Mucosa of stomach (tissue), 1 donor: ENCODE measurements around the gene HOMER2.
"Not testable (repeated sequence)": the region's sequence is repeated elsewhere in the genome, so short reads cannot be mapped to it uniquely, and the experiment has no call there.

Experiments used
- H3K27me3 ChIP-seq: one replicate; pipeline ENCODE4 v1.7.0; 2013; ENCODE audit warnings: mild to moderate bottlenecking, low read length; ENCODE audit not compliant: control insufficient read depth, insufficient read depth
- H3K36me3 ChIP-seq: one replicate; pipeline ENCODE4 v1.7.0; 2013; ENCODE audit warnings: low read length; ENCODE audit not compliant: control insufficient read depth, insufficient read depth
- H3K4me1 ChIP-seq: one replicate; pipeline ENCODE4 v1.7.0; 2013; ENCODE audit warnings: mild to moderate bottlenecking, low read length; ENCODE audit not compliant: control insufficient read depth, insufficient read depth
- H3K4me3 ChIP-seq: one replicate; pipeline ENCODE4 v1.7.0; 2013; ENCODE audit warnings: low read length
- H3K9ac ChIP-seq: one replicate; pipeline ENCODE4 v1.7.0; 2013; ENCODE audit warnings: mild to moderate bottlenecking, low read length, moderate library complexity
- H3K9me3 ChIP-seq: one replicate; pipeline ENCODE4 v1.7.0; 2013; ENCODE audit warnings: mild to moderate bottlenecking, low read length, moderate library complexity; ENCODE audit not compliant: control insufficient read depth
- donor health status: Pancreatic carcinoma.

Gene HOMER2

DNA sequence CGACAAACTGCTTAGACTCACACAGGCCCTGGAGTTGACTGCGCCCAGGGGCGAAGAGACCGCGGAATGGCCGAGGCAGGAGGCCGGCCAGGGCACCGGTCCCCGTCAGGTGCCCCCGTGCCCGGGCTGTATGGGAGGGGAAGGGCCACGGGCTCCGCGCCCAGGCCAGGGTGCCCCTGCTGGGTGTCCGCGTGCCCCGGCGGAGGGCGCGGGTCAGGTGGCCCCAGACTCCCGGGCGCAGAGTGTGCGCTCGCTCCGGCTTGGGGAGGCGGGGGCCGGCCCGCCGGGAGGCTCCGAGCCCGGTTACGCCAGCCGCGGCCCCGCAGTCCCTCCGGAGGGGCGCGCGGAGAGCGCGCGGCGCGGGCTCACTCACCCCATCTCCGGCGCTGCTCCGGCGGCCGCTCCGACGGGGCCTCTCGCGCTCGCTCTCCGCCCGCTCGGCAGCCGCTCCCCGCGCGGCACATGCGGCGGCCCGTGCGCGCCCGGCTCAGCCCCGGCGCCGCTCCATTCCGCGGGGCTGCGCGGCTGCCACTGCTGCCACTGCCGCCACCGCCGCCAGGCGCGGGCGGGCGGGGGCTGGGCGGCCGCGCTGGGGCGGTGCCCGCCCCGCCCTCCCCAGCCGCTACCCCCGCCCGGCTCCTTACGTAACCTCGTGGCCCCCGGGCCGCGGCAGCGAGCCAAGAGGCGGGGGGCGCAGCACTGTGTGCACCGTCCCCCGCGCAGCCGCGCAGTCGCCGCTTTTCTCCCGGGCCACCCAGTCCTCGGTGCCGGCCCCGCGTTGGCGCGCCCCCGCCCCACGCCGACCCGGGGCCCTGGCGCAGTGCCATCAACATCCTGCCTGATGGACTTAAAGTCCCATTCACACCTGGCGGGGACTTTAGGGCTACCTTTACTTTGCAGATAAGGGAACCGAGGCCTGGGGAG is at the start of gene HOMER2:
Gene HOMER2, minus strand, starts transcription at position 563 of the 924 bp plus-strand sequence. Its CDS starts 185 bp downstream, at position 378.
- Histone ChIP-seq H3K27me3 (peaks cover 33% of the 10 kb centered on the region), H3K4me3 (no peak within 1 kb of the TSS), H3K4me1 (no peaks in the 10 kb centered on the region), H3K9ac (peak within 1 kb of the TSS; percentile 48), H3K36me3 (no peaks in the 10 kb centered on the region), H3K9me3 (no peaks in the 10 kb centered on the region)

DNA sequence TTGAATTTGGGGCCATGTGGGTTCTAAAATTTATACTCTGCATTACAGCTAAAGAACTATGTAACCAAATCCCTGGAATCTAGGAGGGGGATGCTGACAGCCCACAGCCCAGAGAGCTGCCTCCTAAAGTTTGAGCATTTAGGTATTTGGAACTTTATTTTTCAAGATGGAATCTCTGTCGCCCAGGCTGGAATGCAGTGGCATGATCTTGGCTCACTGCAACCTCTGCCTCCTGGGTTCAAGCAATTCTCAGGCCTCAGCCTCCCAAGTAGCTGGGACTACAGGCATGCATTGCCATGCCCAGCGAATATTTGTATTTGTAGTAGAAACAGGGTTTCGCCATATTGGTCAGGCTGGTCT is 48.1 kb upstream of the HOMER2 start:
- H3K4me1 ChIP-seq, H3K27me3 ChIP-seq, H3K9me3 ChIP-seq, H3K36me3 ChIP-seq, H3K4me3 ChIP-seq, H3K9ac ChIP-seq: not testable (repeated sequence)

DNA sequence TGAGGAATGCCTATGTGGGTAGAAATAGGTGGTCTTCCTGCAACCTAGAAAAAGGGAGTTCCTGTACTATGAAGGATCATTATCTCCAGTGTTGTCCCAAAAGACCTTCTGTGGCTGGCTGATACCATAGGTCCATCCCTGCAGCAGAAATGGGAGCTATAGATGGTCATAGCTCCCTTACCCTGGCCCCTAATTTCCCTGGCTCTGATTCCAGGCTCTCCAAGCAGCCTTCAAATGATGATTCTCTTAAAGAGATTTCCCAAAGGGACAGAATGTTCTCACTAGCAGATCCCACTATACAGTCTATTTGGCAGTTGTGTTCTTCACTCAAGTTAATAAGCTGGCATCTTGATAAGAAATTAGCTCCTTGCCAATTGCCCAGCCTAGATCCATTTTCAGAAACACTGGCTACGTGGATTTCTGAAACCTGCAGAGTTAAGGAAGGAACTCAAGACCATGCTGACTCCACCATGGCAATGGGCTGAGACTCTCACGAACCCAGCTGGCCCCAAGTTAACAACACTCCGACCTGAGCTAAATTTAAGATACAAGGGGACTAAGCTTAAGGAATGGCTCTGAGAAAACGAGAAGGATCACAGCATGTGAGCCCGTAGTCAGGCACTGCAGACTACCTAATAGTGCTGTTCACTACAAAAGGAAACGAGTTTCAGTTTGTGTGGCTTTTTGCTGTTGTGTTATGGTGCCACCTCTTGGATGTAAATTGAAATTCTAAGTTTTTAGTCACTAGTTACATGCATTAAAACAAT is 47.6 kb upstream of the HOMER2 start:
- no peaks in the 10 kb centered on the region for H3K27me3 ChIP-seq
- H3K9ac ChIP-seq, result peak overlapping the region; percentile 42

DNA sequence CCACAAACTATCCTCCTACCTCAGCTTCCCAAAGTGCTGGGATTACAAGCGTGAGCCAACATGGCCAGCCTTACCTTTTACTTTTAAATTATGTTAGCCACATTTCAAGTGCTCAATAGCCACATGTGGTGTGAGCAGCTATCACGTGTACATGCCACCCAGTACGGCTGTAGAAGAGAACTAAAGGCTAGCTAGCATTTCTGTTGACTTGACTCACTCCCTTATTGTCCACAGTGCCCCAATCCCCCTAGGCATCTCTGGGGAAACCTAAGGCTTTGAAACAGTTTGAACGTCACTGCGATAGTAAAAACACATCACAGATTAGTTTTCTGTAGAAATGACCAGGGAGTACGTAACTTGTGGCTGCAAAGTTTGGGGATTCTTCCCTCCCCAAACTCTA is 46.9 kb upstream of the HOMER2 start:
- no peaks in the 10 kb centered on the region for H3K9me3 ChIP-seq
- no peaks in the 10 kb centered on the region for H3K4me1 ChIP-seq
- H3K27me3 ChIP-seq, result no peaks in the 10 kb centered on the region
- H3K4me3 ChIP-seq, result no peak overlapping the region
- no peak overlapping the region for H3K9ac ChIP-seq
- no peaks in the 10 kb centered on the region for H3K36me3 ChIP-seq

More for the DNA sequence above, 47.6 kb upstream of the HOMER2 start:
- Histone ChIP-seq H3K36me3 (no peaks in the 10 kb centered on the region), H3K4me3 (peak overlapping the region; percentile 54), H3K4me1 (no peaks in the 10 kb centered on the region), H3K9me3 (no peaks in the 10 kb centered on the region)

DNA sequence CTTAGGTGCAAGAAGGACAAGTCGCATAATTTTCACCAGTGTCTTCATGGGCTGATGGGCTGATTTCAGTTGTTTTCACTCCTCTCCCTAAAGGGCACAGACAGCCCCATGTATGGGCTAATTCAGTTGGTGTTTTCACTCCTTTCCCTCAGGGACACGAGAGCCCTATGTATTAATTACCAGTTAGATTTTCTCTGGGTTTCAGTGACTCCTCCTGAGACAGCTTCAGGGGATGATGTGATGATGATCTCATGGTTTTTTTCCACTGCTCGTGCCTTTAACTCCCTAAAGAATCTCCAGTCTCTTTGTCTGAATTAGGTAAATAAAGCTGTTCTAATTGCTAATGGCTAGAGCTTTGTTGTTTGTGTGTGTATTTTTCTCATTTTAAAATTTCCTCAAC is 43.4 kb upstream of the HOMER2 start:
- no peaks in the 10 kb centered on the region for H3K27me3 ChIP-seq
- H3K36me3 ChIP-seq, result no peaks in the 10 kb centered on the region
- no peaks in the 10 kb centered on the region for H3K9me3 ChIP-seq
- H3K4me1 ChIP-seq, result no peaks in the 10 kb centered on the region
- H3K4me3 ChIP-seq, result no peak overlapping the region
- H3K9ac ChIP-seq, result no peak overlapping the region

DNA sequence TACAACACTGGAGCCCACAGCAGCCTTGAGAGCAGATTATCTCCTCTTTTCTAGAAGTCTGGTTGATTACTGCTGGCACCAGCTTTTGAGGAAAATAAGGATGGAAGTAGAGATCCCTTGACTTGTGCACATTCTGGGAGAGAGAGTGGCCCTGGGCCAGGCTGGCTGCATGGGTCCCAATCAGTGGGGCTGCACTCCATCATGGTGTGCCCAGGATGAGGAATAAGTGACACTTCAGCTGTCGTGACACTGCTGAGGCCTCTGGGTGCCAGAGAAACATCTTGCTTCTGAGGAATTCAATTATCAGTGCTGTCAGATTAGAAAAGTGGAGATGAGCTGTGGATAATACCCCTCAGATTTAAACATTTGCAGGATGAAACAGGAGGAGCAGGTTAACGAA is 42.6 kb upstream of the HOMER2 start:
- no peak overlapping the region for H3K9ac ChIP-seq
- H3K27me3 ChIP-seq, result no peaks in the 10 kb centered on the region
- H3K9me3 ChIP-seq, result no peaks in the 10 kb centered on the region
- H3K4me3 ChIP-seq, result no peak overlapping the region
- no peaks in the 10 kb centered on the region for H3K4me1 ChIP-seq
- H3K36me3 ChIP-seq, result no peaks in the 10 kb centered on the region

DNA sequence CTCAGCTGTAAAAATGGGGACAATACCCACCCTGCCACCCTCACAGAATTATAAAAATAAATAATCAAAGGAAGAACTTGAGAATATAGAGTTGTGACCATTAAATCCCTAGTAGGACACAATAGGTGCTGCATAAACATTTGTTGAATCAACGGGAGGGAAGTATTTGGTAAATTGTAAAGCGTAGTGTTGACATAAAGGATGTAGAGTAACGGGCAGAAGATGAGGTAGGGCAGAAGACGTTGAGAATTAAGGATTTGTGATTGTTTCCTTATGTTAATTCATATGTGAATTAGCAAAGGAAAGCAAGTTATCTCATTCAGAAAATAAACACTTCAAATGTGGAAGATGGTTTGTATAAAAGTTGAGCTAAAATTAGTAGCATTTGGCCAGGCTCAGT is 40.6 kb upstream of the HOMER2 start:
- no peaks in the 10 kb centered on the region for H3K36me3 ChIP-seq
- H3K9me3 ChIP-seq, result no peaks in the 10 kb centered on the region
- H3K27me3 ChIP-seq, result no peaks in the 10 kb centered on the region
- no peak overlapping the region for H3K9ac ChIP-seq
- H3K4me3 ChIP-seq, result no peak overlapping the region
- no peaks in the 10 kb centered on the region for H3K4me1 ChIP-seq

DNA sequence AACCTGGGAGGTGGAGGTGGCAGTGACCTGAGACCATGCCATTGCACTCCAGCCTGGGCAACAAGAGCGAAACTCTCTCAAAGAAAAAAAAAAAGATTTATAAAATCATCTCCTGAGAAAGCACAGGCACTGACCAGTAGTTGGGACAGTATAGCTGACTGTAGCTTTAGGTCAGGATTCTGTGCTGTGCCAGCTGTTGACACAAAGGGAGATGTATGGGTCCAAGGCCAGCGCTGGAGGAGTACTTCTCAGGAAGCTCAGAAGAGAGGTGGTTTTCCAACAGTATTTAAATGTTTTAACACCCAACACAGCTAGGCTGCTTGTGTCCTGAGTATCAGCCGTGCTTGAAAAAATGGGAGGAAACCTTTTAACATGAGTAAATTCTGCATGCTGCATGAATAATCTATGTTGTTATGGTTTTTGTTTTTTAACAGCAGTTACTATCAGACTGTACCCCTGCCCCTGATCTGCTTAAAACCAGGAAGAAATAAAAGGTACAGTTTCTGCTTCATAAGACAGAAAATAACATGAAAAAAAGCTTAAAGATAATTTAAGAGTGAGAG is 40.0 kb upstream of the HOMER2 start:
- Histone ChIP-seq H3K4me3 (no peak overlapping the region), H3K27me3 (no peaks in the 10 kb centered on the region), H3K9ac (no peak overlapping the region), H3K9me3 (no peaks in the 10 kb centered on the region), H3K36me3 (no peaks in the 10 kb centered on the region), H3K4me1 (no peaks in the 10 kb centered on the region)

DNA sequence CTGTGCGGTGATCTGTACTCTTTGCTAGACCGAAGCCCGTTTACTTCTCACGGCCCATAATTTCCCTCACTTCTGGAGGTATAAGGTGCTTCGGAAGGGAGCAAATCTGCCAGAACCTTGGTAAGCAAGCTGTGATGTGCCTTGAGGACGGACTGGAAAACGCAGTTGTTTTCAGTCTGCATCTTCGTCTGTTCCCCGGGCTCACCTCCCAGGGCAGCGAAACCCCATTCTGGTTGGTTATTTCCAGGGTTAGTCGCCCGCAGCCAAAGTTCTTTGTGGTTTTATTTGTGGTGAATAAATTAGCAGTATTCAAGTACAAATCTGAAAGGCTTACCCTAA is 33.9 kb upstream of the HOMER2 start:
- Histone ChIP-seq H3K9ac (peak overlapping the region; percentile 84), H3K27me3 (no peaks in the 10 kb centered on the region), H3K9me3 (no peaks in the 10 kb centered on the region), H3K36me3 (no peaks in the 10 kb centered on the region), H3K4me3 (peak overlapping the region; percentile 84), H3K4me1 (peaks cover 5% of the 10 kb centered on the region)

DNA sequence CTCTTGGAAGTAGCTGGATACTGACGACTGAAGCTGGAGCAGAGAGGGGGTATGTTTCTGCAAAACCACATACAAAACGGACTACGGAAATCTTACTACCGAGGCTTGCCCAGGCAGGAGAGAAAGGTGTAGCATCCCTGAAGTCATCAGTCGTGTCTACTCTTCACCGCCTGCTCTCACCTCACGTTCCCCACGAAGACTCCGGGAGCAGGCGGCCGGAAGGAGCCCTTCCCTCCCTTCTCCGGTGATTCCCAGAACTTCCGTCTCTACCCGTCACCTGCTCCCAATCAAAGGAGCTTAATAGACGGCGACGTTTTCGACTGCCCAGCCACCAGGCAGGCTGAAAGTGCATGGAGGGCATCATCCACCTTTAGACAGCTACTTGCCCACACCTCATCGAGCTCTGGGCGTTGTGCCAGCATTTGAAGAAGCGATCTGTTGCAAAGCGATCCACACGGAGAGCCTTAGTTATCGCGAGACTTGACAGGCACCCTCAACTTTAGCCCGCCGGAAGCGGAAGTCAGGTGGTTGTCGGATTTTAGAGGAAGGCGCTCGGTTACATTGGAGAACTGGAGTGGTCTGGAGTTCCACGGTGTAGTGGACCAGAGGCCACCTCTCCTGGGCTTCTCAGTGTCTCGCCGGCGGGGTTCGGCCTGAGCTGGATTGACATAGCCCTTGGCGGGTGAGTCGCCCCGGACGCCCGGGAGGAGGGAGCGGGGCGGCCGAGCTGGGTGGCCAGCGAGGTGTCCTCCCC is 33.3 kb upstream of the HOMER2 start, which contains the start of gene RAMAC:
Gene RAMAC, plus strand, starts transcription at position 523 of the 754 bp plus-strand sequence. CDS start 2,809 bp downstream, outside the sequence.
- Histone ChIP-seq H3K9ac (peak within 1 kb of the TSS; percentile 84), H3K4me1 (peaks cover 5% of the 10 kb centered on the region), H3K27me3 (no peaks in the 10 kb centered on the region), H3K4me3 (peak within 1 kb of the TSS; percentile 84), H3K36me3 (no peaks in the 10 kb centered on the region), H3K9me3 (no peaks in the 10 kb centered on the region)

DNA sequence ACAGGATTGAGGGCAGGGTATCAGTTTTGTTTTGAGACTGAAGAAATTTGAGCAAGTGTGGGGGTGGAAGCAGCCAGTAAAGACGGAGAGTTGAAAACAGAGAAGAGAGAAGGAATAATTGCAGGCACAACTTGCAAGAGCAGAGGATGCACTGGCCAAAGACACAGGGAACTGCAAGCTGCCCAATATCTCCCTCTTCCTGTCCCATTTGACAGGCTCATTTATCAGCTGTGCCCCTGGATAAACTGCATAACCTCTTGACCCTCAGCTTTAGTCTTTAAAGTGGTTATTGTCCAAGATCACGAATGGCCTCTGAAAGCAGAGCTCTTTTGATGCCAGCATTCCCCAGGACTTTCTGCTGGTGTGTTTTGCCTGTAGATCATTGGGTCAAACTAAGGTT is 28.5 kb upstream of the HOMER2 start:
- no peaks in the 10 kb centered on the region for H3K36me3 ChIP-seq
- H3K9ac ChIP-seq, result no peak overlapping the region
- H3K4me3 ChIP-seq, result no peak overlapping the region
- no peaks in the 10 kb centered on the region for H3K27me3 ChIP-seq
- no peaks in the 10 kb centered on the region for H3K9me3 ChIP-seq
- peaks cover 5% of the 10 kb centered on the region for H3K4me1 ChIP-seq
